Lung (tissue), 12 donors: ENCODE results near the gene MEF2C. TPM values are rescaled to one million over a fixed set of nuclear protein-coding genes. Genes with fewer than 3 reads are reported as not detected.

Experiments used
- ATAC-seq: fragments of 200-7000 bp; cut with Tn5 transposase; one replicate; pipeline ENCODE4 v1.9.1; 2020; ENCODE audit warnings: moderate number of reproducible peaks; ENCODE audit not compliant: insufficient read depth, low FRiP score
- DNase-seq, 3 donors: peaks; one replicate each; pipeline ENCODE4 v3.0.0-alpha.2; 2013 to 2017
- H3K27ac ChIP-seq, 2 donors: one replicate each; pipeline ENCODE4 v1.5.1; 2013; ENCODE audit warnings: mild to moderate bottlenecking in 2 of 2, moderate library complexity in 2 of 2, control low read depth in 1 of 2, inconsistent platforms in 1 of 2, low read depth in 1 of 2, low read length in 1 of 2
- H3K27me3 ChIP-seq, 3 donors: one replicate each; pipeline ENCODE4 v1.5.1; 2013; ENCODE audit warnings: low read length in 2 of 3; ENCODE audit not compliant: control insufficient read depth in 3 of 3, insufficient read depth in 3 of 3
- H3K36me3 ChIP-seq, 4 donors: one replicate each; pipeline ENCODE4 v1.5.1; 2013; ENCODE audit warnings: low read length in 4 of 4, mild to moderate bottlenecking in 1 of 4, moderate library complexity in 1 of 4; ENCODE audit not compliant: control insufficient read depth in 4 of 4, insufficient read depth in 4 of 4
- H3K4me1 ChIP-seq, 5 donors: one replicate each; pipeline ENCODE4 v1.5.1; 2013; ENCODE audit warnings: low read length in 5 of 5, mild to moderate bottlenecking in 2 of 5, moderate library complexity in 1 of 5; ENCODE audit not compliant: control insufficient read depth in 5 of 5, insufficient read depth in 5 of 5
- H3K4me3 ChIP-seq: one replicate; pipeline ENCODE4 v1.5.1; 2013; ENCODE audit warnings: mild to moderate bottlenecking, control low read depth, moderate library complexity
- H3K9ac ChIP-seq, 2 donors: one replicate each; pipeline ENCODE4 v1.5.1; 2013; ENCODE audit warnings: low read length in 2 of 2, control low read depth in 1 of 2; ENCODE audit not compliant: insufficient read depth in 1 of 2
- H3K9me3 ChIP-seq, 4 donors: one replicate each; pipeline ENCODE4 v1.5.1; 2013; ENCODE audit warnings: low read length in 3 of 4, mild to moderate bottlenecking in 1 of 4, moderate library complexity in 1 of 4; ENCODE audit not compliant: control insufficient read depth in 4 of 4, insufficient read depth in 3 of 4
- WGBS, 2 donors: extraction: QIAGEN DNeasy Blood & Tissue Kit; methylation state at CpG; one replicate each; pipeline ENCODE4 v1.1.7; 2013; 5-methylcytosine and 5-hydroxymethylcytosine counted together
- polyA plus RNA-seq, 2 donors: library from polyadenylated mRNA; stranded (reverse); fragments of 200-250 nt; gene quantifications; one replicate each; pipeline ENCODE4 v1.2.1, GENCODE V29; 2013
- total RNA-seq, 2 donors: library from RNA; depleted of rRNA in 1 of 2; stranded (reverse); fragments of >200 nt in 1 of 2; gene quantifications; one replicate each; pipeline ENCODE4 v1.2.1, GENCODE V29; 2014 to 2021
- TF ChIP-seq, protein P1 (sequence below): IDR thresholded peaks from 2 replicates; pipeline ENCODE4 v1.5.1; 2012; ENCODE audit warnings: mild to moderate bottlenecking; ENCODE audit errors: control extremely low read depth, extremely low read depth
- donor health status: control.
- donor health status: control.
- donor health status: Bipolar disorder and iron deficiency.
- donor health status: healthy.
- donor health status: DM: yes; HTN: yes; CAD: no.

MEF2C gene
- total and polyA plus RNA-seq, 4 donors, result 9.1 to 138 (median 28.8) TPM

DNA sequence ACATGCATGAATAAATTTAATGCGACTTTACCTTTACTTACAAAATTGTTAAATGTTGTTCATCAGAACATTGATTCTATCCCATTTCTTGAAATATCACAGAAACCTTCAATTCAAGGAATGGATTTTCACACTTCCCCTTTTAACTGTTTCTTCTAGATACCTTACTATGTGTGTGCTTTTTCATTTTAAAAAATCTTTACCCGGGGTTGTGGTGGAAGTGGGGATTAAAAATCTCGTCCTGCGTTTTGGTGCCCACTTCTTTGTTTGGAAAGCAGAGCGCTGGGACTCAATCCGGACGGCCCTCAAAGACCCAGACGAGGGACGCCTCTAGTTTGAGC is 5.8 kb upstream of the MEF2C start:
- TF ChIP-seq, protein P1, sequence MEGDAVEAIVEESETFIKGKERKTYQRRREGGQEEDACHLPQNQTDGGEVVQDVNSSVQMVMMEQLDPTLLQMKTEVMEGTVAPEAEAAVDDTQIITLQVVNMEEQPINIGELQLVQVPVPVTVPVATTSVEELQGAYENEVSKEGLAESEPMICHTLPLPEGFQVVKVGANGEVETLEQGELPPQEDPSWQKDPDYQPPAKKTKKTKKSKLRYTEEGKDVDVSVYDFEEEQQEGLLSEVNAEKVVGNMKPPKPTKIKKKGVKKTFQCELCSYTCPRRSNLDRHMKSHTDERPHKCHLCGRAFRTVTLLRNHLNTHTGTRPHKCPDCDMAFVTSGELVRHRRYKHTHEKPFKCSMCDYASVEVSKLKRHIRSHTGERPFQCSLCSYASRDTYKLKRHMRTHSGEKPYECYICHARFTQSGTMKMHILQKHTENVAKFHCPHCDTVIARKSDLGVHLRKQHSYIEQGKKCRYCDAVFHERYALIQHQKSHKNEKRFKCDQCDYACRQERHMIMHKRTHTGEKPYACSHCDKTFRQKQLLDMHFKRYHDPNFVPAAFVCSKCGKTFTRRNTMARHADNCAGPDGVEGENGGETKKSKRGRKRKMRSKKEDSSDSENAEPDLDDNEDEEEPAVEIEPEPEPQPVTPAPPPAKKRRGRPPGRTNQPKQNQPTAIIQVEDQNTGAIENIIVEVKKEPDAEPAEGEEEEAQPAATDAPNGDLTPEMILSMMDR, result no peak
- Histone ChIP-seq H3K36me3 (no peaks in the 10 kb centered on the region), H3K27me3 (no peaks in the 10 kb centered on the region), H3K4me1 (peaks cover 0 to 10% (median 0%) of the 10 kb centered on the region in 5 donors), H3K27ac (peak overlapping the region; percentile 42 to 77), H3K9me3 (no peaks in the 10 kb centered on the region), H3K4me3 (peak overlapping the region; percentile 43), H3K9ac (peak overlapping the region in 1 of 2 donors; percentile 79)
- ATAC-seq (no peak), DNase-seq (no peak)
- 7 to 13% methylated on average over 9 of the region's 9 CpGs for WGBS, 2 donors

GRCh38 chr5:88888291-88888690 is 5.3 kb upstream of the MEF2C start:
- Histone ChIP-seq H3K4me1 (peaks cover 0 to 10% (median 0%) of the 10 kb centered on the region in 5 donors), H3K27me3 (no peaks in the 10 kb centered on the region), H3K4me3 (no peak overlapping the region), H3K36me3 (no peaks in the 10 kb centered on the region), H3K27ac (peak overlapping the region in 1 of 2 donors; percentile 55), H3K9ac (no peak overlapping the region), H3K9me3 (no peaks in the 10 kb centered on the region)
- TF ChIP-seq, protein P1, result no peak
- peak in 1 of 3 donors; percentile 11 for DNase-seq
- ATAC-seq, result no peak

DNA sequence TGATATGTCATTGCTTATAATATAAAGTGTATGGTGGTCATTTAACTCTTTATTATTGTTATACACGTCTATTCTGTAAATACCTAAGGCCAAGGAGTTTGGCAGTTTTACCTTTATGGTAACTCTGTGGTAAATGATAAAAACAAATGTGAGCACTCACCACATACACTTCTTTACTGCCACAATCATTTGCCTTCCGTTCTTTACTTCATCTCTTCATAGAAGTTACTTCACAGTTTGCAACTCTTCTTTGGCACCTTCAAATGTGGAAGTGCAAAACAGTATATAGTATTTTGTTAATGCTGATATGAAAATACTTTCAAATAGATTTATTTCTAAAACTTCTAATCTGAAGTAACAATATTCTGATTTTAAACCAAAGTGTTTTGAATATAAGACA is 4.4 kb upstream of the MEF2C start:
- TF ChIP-seq, protein P1, result no peak
- no peak overlapping the region for H3K27ac ChIP-seq
- no peak overlapping the region for H3K4me3 ChIP-seq
- H3K36me3 ChIP-seq, result no peaks in the 10 kb centered on the region
- ATAC-seq (no peak), DNase-seq (no peak)
- no peaks in the 10 kb centered on the region for H3K9me3 ChIP-seq
- WGBS, 2 donors, result 51 to 55% methylated on average over 2 of the region's 2 CpGs
- H3K9ac ChIP-seq, result no peak overlapping the region
- peaks cover 0 to 10% (median 0%) of the 10 kb centered on the region in 5 donors for H3K4me1 ChIP-seq
- H3K27me3 ChIP-seq, result no peaks in the 10 kb centered on the region

DNA sequence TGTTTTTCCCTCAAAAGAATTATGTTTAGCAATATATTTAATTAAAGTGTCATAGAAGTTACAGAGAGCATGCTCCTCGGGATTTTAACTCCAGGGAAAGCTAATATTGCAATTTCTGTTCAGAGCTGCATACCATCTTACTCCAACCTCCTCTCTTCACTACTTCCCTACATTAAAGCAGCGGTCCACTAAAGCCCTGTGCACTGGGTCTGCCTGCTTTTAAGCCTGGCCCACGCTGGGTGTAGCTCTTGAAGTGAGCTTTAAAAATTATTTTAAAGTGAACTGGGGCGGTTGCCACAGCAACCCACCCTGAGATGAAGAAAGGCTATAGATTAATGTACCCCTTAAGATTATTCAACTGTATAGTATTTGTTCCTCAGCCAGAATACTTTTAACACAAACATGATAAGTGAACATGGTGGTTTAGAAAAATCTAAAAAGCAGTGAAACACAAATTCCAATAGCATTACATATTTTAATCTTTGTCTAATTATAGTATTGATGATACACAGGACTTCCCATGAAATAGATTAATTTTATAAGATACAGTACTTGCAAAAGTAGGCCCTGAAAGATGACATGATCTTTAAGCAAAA is 3.9 kb upstream of the MEF2C start:
- Histone ChIP-seq H3K9me3 (no peaks in the 10 kb centered on the region), H3K27ac (peak overlapping the region; percentile 55 to 64), H3K9ac (no peak overlapping the region), H3K27me3 (no peaks in the 10 kb centered on the region), H3K36me3 (no peaks in the 10 kb centered on the region), H3K4me1 (peaks cover 0 to 12% (median 0%) of the 10 kb centered on the region in 5 donors), H3K4me3 (no peak overlapping the region)
- TF ChIP-seq, protein P1, result no peak
- ATAC-seq (no peak), DNase-seq (no peak)
- WGBS, 2 donors, result 36 to 46% methylated on average over 4 of the region's 4 CpGs
